Activated CD4-positive, CD25-positive, alpha-beta regulatory T cell (primary cell): ENCODE data around the gene FGFR4.
A peak's percentile ranks its signal among the peaks of the same experiment; 100 is the strongest.
"Not testable (repeated sequence)": the region's sequence is repeated elsewhere in the genome, so short reads cannot be mapped to it uniquely, and the experiment has no call there.

Source experiments
- DNase-seq, 4 experiments: peaks; one replicate each; lab custom pipeline; 2025; lab: John Stamatoyannopoulos, UW

The FGFR4 gene

GRCh38 chr5:177086654-177087397, at the start of gene FGFR4:
FGFR4 (plus strand) TSS chr5:177086915; CDS start chr5:177089603, 2,688 bp downstream.
- DNase-seq: peak; percentile 34 to 53 (median 44)

- no peak for DNase-seq
These were observed 49.8 kb upstream of the FGFR4 start for GRCh38 chr5:177036921-177037320.

- DNase-seq: no peak
These were observed 45.8 kb upstream of the FGFR4 start for GRCh38 chr5:177040814-177041420.

GRCh38 chr5:177041936-177042335, 44.8 kb upstream of the FGFR4 start:
- no peak for DNase-seq

- DNase-seq: no peak
These were observed 43.6 kb upstream of the FGFR4 start for GRCh38 chr5:177043114-177043513.

- no peak for DNase-seq
These were observed 42.8 kb upstream of the FGFR4 start for GRCh38 chr5:177043958-177044357.

- DNase-seq: no peak
These were observed 42.1 kb upstream of the FGFR4 start for GRCh38 chr5:177044641-177045040.

GRCh38 chr5:177045631-177046030, 41.1 kb upstream of the FGFR4 start:
- DNase-seq: no peak

GRCh38 chr5:177048531-177048930, 38.2 kb upstream of the FGFR4 start:
- not testable (repeated sequence) for DNase-seq

- no peak for DNase-seq
These were observed 37.4 kb upstream of the FGFR4 start for GRCh38 chr5:177049285-177049684.

GRCh38 chr5:177064500-177065277, 22.0 kb upstream of the FGFR4 start:
- DNase-seq: no peak

GRCh38 chr5:177065491-177065890, 21.2 kb upstream of the FGFR4 start:
- DNase-seq: no peak

GRCh38 chr5:177066224-177066623, 20.5 kb upstream of the FGFR4 start:
- no peak for DNase-seq

- no peak for DNase-seq
These were observed 19.2 kb upstream of the FGFR4 start for GRCh38 chr5:177067503-177067902.

- DNase-seq: no peak
These were observed 16.1 kb upstream of the FGFR4 start for GRCh38 chr5:177070536-177071191.

- DNase-seq: peak; percentile 38 to 46 (median 43)
These were observed 14.9 kb upstream of the FGFR4 start for GRCh38 chr5:177071666-177072385.

GRCh38 chr5:177077335-177077734, 9.4 kb upstream of the FGFR4 start:
- DNase-seq: no peak

GRCh38 chr5:177079606-177080005, 7.1 kb upstream of the FGFR4 start:
- no peak for DNase-seq

- no peak for DNase-seq
These were observed 6.5 kb upstream of the FGFR4 start for GRCh38 chr5:177080265-177080664.

- no peak for DNase-seq
These were observed 4.9 kb upstream of the FGFR4 start for GRCh38 chr5:177081859-177082258.

- DNase-seq: no peak
These were observed 3.4 kb upstream of the FGFR4 start for GRCh38 chr5:177083357-177083756.

GRCh38 chr5:177084175-177084574, 2.5 kb upstream of the FGFR4 start:
- DNase-seq: no peak
